ENCODE data around the gene KAT5. TPM values are rescaled to one million over a fixed set of nuclear protein-coding genes. Genes with fewer than 3 reads are reported as not detected.

The KAT5 gene
- total and polyA plus RNA-seq, 2 donors (not counting 1 experiment from before 2014, with no cell fraction given), result 84.6 to 142 TPM

DNA sequence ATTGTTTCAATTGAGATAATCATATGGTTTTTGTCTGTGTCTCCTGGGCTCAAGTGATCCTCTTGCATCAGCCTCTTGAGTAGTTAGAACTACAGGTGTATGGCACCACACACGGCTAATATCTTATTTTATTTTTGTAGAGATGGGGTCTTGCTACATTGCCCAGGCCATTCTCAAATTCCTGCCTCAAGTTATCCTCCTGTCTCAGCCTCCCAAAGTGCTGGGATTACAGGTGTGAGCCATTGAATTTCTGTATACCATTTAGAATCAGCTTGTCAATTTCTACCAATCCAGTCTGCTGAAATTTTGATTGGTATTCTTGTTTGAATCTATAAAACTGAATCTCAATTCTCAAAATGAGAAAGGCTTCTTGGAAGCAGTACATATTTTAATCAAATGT, 10.4 kb upstream of the KAT5 start:
- TF ChIP-seq, protein P1, sequence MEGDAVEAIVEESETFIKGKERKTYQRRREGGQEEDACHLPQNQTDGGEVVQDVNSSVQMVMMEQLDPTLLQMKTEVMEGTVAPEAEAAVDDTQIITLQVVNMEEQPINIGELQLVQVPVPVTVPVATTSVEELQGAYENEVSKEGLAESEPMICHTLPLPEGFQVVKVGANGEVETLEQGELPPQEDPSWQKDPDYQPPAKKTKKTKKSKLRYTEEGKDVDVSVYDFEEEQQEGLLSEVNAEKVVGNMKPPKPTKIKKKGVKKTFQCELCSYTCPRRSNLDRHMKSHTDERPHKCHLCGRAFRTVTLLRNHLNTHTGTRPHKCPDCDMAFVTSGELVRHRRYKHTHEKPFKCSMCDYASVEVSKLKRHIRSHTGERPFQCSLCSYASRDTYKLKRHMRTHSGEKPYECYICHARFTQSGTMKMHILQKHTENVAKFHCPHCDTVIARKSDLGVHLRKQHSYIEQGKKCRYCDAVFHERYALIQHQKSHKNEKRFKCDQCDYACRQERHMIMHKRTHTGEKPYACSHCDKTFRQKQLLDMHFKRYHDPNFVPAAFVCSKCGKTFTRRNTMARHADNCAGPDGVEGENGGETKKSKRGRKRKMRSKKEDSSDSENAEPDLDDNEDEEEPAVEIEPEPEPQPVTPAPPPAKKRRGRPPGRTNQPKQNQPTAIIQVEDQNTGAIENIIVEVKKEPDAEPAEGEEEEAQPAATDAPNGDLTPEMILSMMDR (IDR thresholded peaks at IDR 0.05), result no peak
- TF ChIP-seq EZH2 (IDR thresholded peaks at IDR 0.05; ENCODE audit: borderline replicate concordance, insufficient read depth, low read depth, low read length, poor library complexity, severe bottlenecking), result no peak
- ATAC-seq (ENCODE audit: low read depth) (no peak), DNase-seq (no peak)
- Histone ChIP-seq H4K20me1 (ENCODE audit: control insufficient read depth, insufficient read depth, low read length, poor library complexity, severe bottlenecking) (no peaks in the 10 kb centered on the region), H3K27me3 (replicated peaks in 1 of 4; ENCODE audit: control extremely low read depth in 1 of 4, control insufficient read depth in 3 of 4, insufficient read depth in 4 of 4, low read length in 3 of 4) (no peaks in the 10 kb centered on the region), H3K4me3 (ENCODE audit: control extremely low read depth in 1 of 5, extremely low read depth in 1 of 5, insufficient read depth in 1 of 5, low read depth in 2 of 5, low read length in 4 of 5) (no peak overlapping the region), H3K4me1 (ENCODE audit: control insufficient read depth in 2 of 2, insufficient read depth in 2 of 2, low read length in 2 of 2) (peaks cover 8 to 10% of the 10 kb centered on the region in 2 donors), H3K79me2 (ENCODE audit: control insufficient read depth, insufficient read depth, low read length) (no peaks in the 10 kb centered on the region), H3K9me3 (ENCODE audit: control extremely low read depth in 1 of 3, control insufficient read depth in 2 of 3, insufficient read depth in 1 of 3, low read length in 2 of 3) (no peaks in the 10 kb centered on the region), H2AFZ (ENCODE audit: insufficient read depth, low read depth, low read length, poor library complexity, severe bottlenecking) (no peak overlapping the region), H3K27ac (ENCODE audit: low read length in 2 of 2) (no peak overlapping the region), H3K36me3 (replicated peaks in 1 of 2; ENCODE audit: control extremely low read depth in 1 of 2, control insufficient read depth in 1 of 2, extremely low read depth in 1 of 2, insufficient read depth in 2 of 2, low read length in 1 of 2) (no peaks in the 10 kb centered on the region), H3K9ac (ENCODE audit: low read length) (no peak overlapping the region), H3K4me2 (replicated peaks; ENCODE audit: low read depth, low read length, poor library complexity, severe bottlenecking) (no peak overlapping the region)
- peaks cover 13% of the 10 kb centered on the region for H3K4me1 Mint-ChIP-seq
- H3K27ac Mint-ChIP-seq, result no peak overlapping the region
- intact Hi-C loops (cut with micrococcal nuclease), result no loop called here
- peaks cover 3% of the 10 kb centered on the region for H3K27me3 Mint-ChIP-seq
- no CpG with 5 or more reads among the region's 1 CpG for WGBS (ENCODE audit: insufficient coverage)
- POLR2A ChIA-PET, result interaction anchor here (0.5 kb wide), 1 partner anchor 38 kb away, joined by 4 read pairs; the partner anchor contains the start of gene RELA
- no peak overlapping the region for H3K4me3 Mint-ChIP-seq
- CTCF ChIA-PET, result interaction anchor here (1.3 kb wide), 1 partner anchor 75 kb away, joined by 4 read pairs; no protein-coding TSS in a partner anchor
- no peaks in the 10 kb centered on the region for H3K9me3 Mint-ChIP-seq (ENCODE audit: insufficient read depth)

DNA sequence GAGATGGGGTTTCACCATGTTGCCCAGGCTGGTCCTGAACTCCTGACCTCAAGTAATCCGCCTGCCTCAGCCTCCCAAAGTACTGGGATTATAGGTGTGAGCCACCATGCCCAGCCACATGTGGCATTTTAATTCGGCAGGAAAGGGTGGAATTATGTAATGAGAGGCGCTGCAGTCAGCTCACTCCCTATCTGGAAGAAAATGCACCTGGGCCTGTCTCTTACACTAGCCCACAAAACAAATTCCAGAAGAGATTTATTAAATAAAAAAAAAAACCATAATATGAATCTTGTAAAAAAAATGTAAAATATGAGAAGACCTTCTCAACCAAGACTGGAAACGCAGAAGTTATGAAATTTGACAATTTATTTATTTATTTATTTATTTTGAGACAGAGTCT, 8.2 kb upstream of the KAT5 start:
- DNase-seq (no peak), ATAC-seq (ENCODE audit: low read depth) (no peak)
- Mint-ChIP-seq H3K27ac (no peak overlapping the region), H3K9me3 (ENCODE audit: insufficient read depth) (no peaks in the 10 kb centered on the region), H3K4me3 (no peak overlapping the region), H3K27me3 (peaks cover 3% of the 10 kb centered on the region), H3K4me1 (peaks cover 18% of the 10 kb centered on the region)
- H3K27ac ChIP-seq (ENCODE audit: low read length in 2 of 2), result no peak overlapping the region
- no peaks in the 10 kb centered on the region for H3K36me3 ChIP-seq (replicated peaks in 1 of 2; ENCODE audit: control extremely low read depth in 1 of 2, control insufficient read depth in 1 of 2, extremely low read depth in 1 of 2, insufficient read depth in 2 of 2, low read length in 1 of 2)
- no peaks in the 10 kb centered on the region for H3K9me3 ChIP-seq (ENCODE audit: control extremely low read depth in 1 of 3, control insufficient read depth in 2 of 3, insufficient read depth in 1 of 3, low read length in 2 of 3)
- no peak overlapping the region for H3K9ac ChIP-seq (ENCODE audit: low read length)
- 60% methylated on average over 1 of the region's 4 CpGs for WGBS (ENCODE audit: insufficient coverage)
- intact Hi-C loops (cut with micrococcal nuclease), result no loop called here
- POLR2A ChIA-PET, result interaction anchor here (0.7 kb wide), 1 partner anchor 959 kb away, joined by 4 read pairs; no protein-coding TSS in a partner anchor
- H3K4me1 ChIP-seq (ENCODE audit: control insufficient read depth in 2 of 2, insufficient read depth in 2 of 2, low read length in 2 of 2), result peaks cover 8 to 11% of the 10 kb centered on the region in 2 donors
- no peak overlapping the region for H3K4me2 ChIP-seq (replicated peaks; ENCODE audit: low read depth, low read length, poor library complexity, severe bottlenecking)
- no peak for TF ChIP-seq EZH2 (IDR thresholded peaks at IDR 0.05; ENCODE audit: borderline replicate concordance, insufficient read depth, low read depth, low read length, poor library complexity, severe bottlenecking)
- TF ChIP-seq, protein P1 (IDR thresholded peaks at IDR 0.05), result no peak
- no peaks in the 10 kb centered on the region for H3K27me3 ChIP-seq (replicated peaks in 1 of 4; ENCODE audit: control extremely low read depth in 1 of 4, control insufficient read depth in 3 of 4, insufficient read depth in 4 of 4, low read length in 3 of 4)
- H2AFZ ChIP-seq (ENCODE audit: insufficient read depth, low read depth, low read length, poor library complexity, severe bottlenecking), result no peak overlapping the region
- CTCF ChIA-PET, result interaction anchor here (0.7 to 4.5 kb wide), 6 partner anchors 9 to 285 kb away, joined by 3 to 32 read pairs (median 8); no protein-coding TSS in a partner anchor
- no peaks in the 10 kb centered on the region for H3K79me2 ChIP-seq (ENCODE audit: control insufficient read depth, insufficient read depth, low read length)
- H3K4me3 ChIP-seq (ENCODE audit: control extremely low read depth in 1 of 5, extremely low read depth in 1 of 5, insufficient read depth in 1 of 5, low read depth in 2 of 5, low read length in 4 of 5), result no peak overlapping the region
- no peaks in the 10 kb centered on the region for H4K20me1 ChIP-seq (ENCODE audit: control insufficient read depth, insufficient read depth, low read length, poor library complexity, severe bottlenecking)

Measured in B cell (primary cell).